NCI-H460 (cell line): Measurements from ENCODE around the gene ENTPD2. TPM values are rescaled to one million over a fixed set of nuclear protein-coding genes. Genes with fewer than 3 reads are reported as not detected.
"Not testable (repeated sequence)": the region's sequence is repeated elsewhere in the genome, so short reads cannot be mapped to it uniquely, and the experiment has no call there.

Experiments
- DNase-seq: peaks from one replicate; pipeline ENCODE4 v3.0.0-alpha.2; 2016; ENCODE audit warnings: low read depth; ENCODE audit errors: extremely low read depth
- small RNA-seq, 2 experiments: library from RNA; depleted of rRNA; stranded (forward); fragments of <200 nt; gene quantifications; one replicate each; pipeline ENCODE3, GENCODE V24; 2014
- total RNA-seq: library from RNA; depleted of rRNA; stranded (reverse); fragments of >200 nt; shearing (Covaris generic); gene quantifications from 2 replicates; pipeline ENCODE4 v1.2.3, GENCODE V29; 2014; rRNA removed

ENTPD2 gene
- total RNA-seq, 1 experiment from 2014 or later = not detected

DNA sequence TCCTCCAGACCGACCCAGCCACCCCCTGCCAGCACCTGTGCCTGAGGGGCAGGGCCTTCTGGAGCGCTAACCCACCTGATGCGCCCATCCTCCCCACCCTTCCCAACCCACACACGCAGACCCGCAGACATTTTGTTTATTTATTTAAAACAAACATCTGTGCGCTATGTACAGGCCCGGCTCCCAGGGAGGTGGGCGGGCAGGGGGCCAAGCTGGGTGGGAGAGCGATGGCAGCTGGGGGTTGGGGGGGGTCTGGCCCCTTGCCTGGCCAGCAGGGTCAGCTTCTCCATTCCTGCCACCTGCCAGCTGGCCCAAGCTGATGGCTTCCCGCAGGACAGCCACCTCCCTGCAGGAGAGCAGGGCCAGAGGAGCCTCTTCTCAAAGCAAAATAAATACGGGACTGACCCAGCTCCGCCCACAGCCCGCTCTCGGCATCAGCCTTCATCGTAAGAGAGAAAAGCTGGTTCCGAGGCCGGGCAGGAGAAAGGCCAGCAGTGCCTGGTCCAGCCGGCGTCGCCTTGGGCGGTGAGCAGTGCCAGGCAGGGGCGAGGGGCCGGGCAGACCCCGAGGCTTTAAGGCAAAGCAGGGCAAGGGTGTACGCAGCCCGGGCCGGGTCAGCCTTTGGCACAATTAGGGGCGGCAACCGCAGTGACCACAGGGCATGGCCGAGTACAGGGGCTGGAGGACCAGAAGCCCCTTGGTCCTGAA lies 46.6 kb downstream of the ENTPD2 start:
- no peak for DNase-seq

DNA sequence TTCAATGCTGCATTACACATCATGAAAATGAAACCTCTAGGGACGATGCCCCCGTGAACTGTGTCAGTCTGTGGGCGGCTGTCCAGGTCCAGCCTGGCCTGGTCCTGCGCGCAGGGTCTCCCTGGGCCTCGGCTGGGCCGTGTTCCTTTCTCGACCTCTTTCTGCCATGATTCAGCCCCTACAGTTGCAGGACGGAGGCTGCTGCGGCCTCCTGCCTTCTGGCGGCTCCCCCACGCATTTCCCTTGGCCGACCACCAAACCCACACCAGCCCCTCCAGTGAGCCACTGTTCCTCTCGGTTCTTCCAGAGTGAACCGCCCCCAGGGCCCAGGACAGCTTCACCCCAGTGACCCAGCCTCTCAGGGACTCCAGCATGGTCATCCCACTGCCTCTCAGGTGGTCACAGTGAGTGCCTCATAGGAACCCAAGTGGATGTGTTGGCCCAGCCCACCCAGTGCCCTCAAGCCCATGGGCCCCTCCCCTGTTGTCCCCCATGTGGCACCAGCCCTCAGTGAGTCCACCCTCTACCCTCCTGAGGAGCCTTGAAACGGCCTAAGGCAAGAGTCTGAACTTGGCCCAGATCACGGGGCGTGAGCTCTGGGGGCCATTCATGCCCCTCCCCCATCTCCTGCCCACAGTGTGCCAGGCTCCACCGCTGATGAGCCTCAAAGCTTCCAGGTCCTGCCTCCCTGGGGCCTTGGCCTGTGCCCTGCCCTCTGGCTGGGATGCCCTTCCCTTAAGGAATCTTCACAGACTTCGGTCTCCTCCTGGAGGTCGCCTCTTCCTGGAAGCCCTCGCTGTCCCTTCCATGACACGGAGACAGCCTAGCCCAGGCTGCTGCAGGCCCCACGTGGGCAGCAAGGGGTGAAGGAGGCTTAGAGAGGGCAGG lies 47.5 kb downstream of the ENTPD2 start:
- DNase-seq = no peak

- not testable (repeated sequence) for DNase-seq
Observed at GRCh38 chr9:137004285-137004684, 49.6 kb downstream of the ENTPD2 start.

GRCh38 chr9:137002646-137003041 lies 51.2 kb downstream of the ENTPD2 start:
- no peak for DNase-seq

- no peak for DNase-seq
Observed at GRCh38 chr9:137001857-137002645, 51.8 kb downstream of the ENTPD2 start.

GRCh38 chr9:137000177-137000930 lies 53.5 kb downstream of the ENTPD2 start:
- no peak for DNase-seq

Small RNA genes lying within 50 kb of the gene (small RNA-seq; reads per million reads assigned to genes)
- 0 to 0.04 reads per million in 2 experiments for gene RF00153

Other genes with a start within 250 kb of the ENTPD2 start
- 59.4 and 69.4 TPM in 2 replicates for gene RABL6, start 246.1 kb downstream of the ENTPD2 start, total RNA-seq
- 2.6 and 2.7 TPM in 2 replicates for gene AJM1, start 211.6 kb downstream of the ENTPD2 start, total RNA-seq
- gene PHPT1, start 204.7 kb downstream of the ENTPD2 start, total RNA-seq = 132 and 134 TPM in 2 replicates
- 4.4 and 4.5 TPM in 2 replicates for gene MAMDC4, start 201.7 kb downstream of the ENTPD2 start, total RNA-seq
- 309 and 321 TPM in 2 replicates for gene EDF1, start 187.8 kb downstream of the ENTPD2 start, total RNA-seq
- 12.1 and 17.9 TPM in 2 replicates for gene TRAF2, start 167.5 kb downstream of the ENTPD2 start, total RNA-seq
- gene FBXW5, start 109.3 kb downstream of the ENTPD2 start, total RNA-seq = 93.0 and 112 TPM in 2 replicates
- 0.92 TPM in 1 of 2 replicates, not detected in the other for gene C8G, start 108.8 kb downstream of the ENTPD2 start, total RNA-seq
- gene LCN12, start 101.8 kb downstream of the ENTPD2 start, total RNA-seq = 1.2 and 1.5 TPM in 2 replicates
- gene PTGDS, start 76.6 kb downstream of the ENTPD2 start, total RNA-seq = not detected in 2 replicates
- not detected in 2 replicates for gene LCNL1, start 71.1 kb downstream of the ENTPD2 start, total RNA-seq
- gene PAXX, start 61.6 kb downstream of the ENTPD2 start, total RNA-seq = 35.4 and 39.4 TPM in 2 replicates
- 0.17 TPM in 1 of 2 replicates, not detected in the other for gene CLIC3, start 57.5 kb downstream of the ENTPD2 start, total RNA-seq
- 21.0 and 25.0 TPM in 2 replicates for gene ABCA2, start 25.8 kb downstream of the ENTPD2 start, total RNA-seq
- not detected in 2 replicates for gene FUT7, start 22.0 kb downstream of the ENTPD2 start, total RNA-seq
- gene NPDC1, start 7.9 kb downstream of the ENTPD2 start, total RNA-seq = 30.3 and 35.5 TPM in 2 replicates
- 32.4 and 43.6 TPM in 2 replicates for gene SAPCD2, start 16.5 kb upstream of the ENTPD2 start, total RNA-seq
- 3.6 and 4.0 TPM in 2 replicates for gene UAP1L1, start 23.5 kb upstream of the ENTPD2 start, total RNA-seq
- 53.6 and 55.5 TPM in 2 replicates for gene MAN1B1, start 32.9 kb upstream of the ENTPD2 start, total RNA-seq
- 111 and 116 TPM in 2 replicates for gene DPP7, start 60.7 kb upstream of the ENTPD2 start, total RNA-seq
- gene GRIN1, start 85.1 kb upstream of the ENTPD2 start, total RNA-seq = not detected in 2 replicates
- not detected in 2 replicates for gene LRRC26, start 116.0 kb upstream of the ENTPD2 start, total RNA-seq
- gene TMEM210, start 118.0 kb upstream of the ENTPD2 start, total RNA-seq = not detected in 2 replicates
- gene ANAPC2, start 134.5 kb upstream of the ENTPD2 start, total RNA-seq = 11.0 and 16.1 TPM in 2 replicates
- 59.3 and 66.1 TPM in 2 replicates for gene SSNA1, start 134.6 kb upstream of the ENTPD2 start, total RNA-seq
- gene TPRN, start 146.7 kb upstream of the ENTPD2 start, total RNA-seq = 7.4 and 8.2 TPM in 2 replicates
- gene TMEM203, start 151.6 kb upstream of the ENTPD2 start, total RNA-seq = 38.8 and 39.8 TPM in 2 replicates
- gene NDOR1, start 151.6 kb upstream of the ENTPD2 start, total RNA-seq = 11.1 and 13.5 TPM in 2 replicates
- 0.37 and 0.40 TPM in 2 replicates for gene RNF208, start 168.2 kb upstream of the ENTPD2 start, total RNA-seq
- gene CYSRT1, start 171.1 kb upstream of the ENTPD2 start, total RNA-seq = 0.59 and 1.4 TPM in 2 replicates
- not detected in 2 replicates for gene RNF224, start 173.4 kb upstream of the ENTPD2 start, total RNA-seq
- not detected in 2 replicates for gene SLC34A3, start 176.8 kb upstream of the ENTPD2 start, total RNA-seq
- 167 and 171 TPM in 2 replicates for gene TUBB4B, start 187.2 kb upstream of the ENTPD2 start, total RNA-seq
- gene STPG3, start 197.2 kb upstream of the ENTPD2 start, total RNA-seq = not detected in 2 replicates
- 41.5 and 43.8 TPM in 2 replicates for gene NELFB, start 201.3 kb upstream of the ENTPD2 start, total RNA-seq
- gene TOR4A, start 223.7 kb upstream of the ENTPD2 start, total RNA-seq = 30.5 and 32.0 TPM in 2 replicates
- gene NRARP, start 248.2 kb upstream of the ENTPD2 start, total RNA-seq = 5.1 and 8.9 TPM in 2 replicates